Rectal smooth muscle tissue (tissue), 1 donor: ENCODE data around the gene VEGFA.

Source experiments
- H3K27ac ChIP-seq: one replicate; pipeline ENCODE4 v1.7.0; 2013; ENCODE audit warnings: low read depth, low read length, inconsistent platforms
- H3K27me3 ChIP-seq: one replicate; pipeline ENCODE4 v1.7.0; 2013; ENCODE audit warnings: low read length; ENCODE audit not compliant: control insufficient read depth, insufficient read depth
- H3K36me3 ChIP-seq: one replicate; pipeline ENCODE4 v1.7.0; 2013; ENCODE audit warnings: low read length; ENCODE audit not compliant: control insufficient read depth, insufficient read depth
- H3K4me1 ChIP-seq: one replicate; pipeline ENCODE4 v1.7.0; 2013; ENCODE audit warnings: low read length; ENCODE audit not compliant: control insufficient read depth, insufficient read depth
- H3K4me3 ChIP-seq: one replicate; pipeline ENCODE4 v1.7.0; 2013; ENCODE audit warnings: low read length
- H3K9ac ChIP-seq: one replicate; pipeline ENCODE4 v1.7.0; 2013; ENCODE audit warnings: low read length

Gene VEGFA

GRCh38 chr6:43753570-43754183 is 16.3 kb upstream of the VEGFA start:
- Histone ChIP-seq H3K4me1 (no peaks in the 10 kb centered on the region), H3K27ac (no peak overlapping the region), H3K9ac (no peak overlapping the region), H3K4me3 (no peak overlapping the region), H3K27me3 (no peaks in the 10 kb centered on the region), H3K36me3 (no peaks in the 10 kb centered on the region)

DNA sequence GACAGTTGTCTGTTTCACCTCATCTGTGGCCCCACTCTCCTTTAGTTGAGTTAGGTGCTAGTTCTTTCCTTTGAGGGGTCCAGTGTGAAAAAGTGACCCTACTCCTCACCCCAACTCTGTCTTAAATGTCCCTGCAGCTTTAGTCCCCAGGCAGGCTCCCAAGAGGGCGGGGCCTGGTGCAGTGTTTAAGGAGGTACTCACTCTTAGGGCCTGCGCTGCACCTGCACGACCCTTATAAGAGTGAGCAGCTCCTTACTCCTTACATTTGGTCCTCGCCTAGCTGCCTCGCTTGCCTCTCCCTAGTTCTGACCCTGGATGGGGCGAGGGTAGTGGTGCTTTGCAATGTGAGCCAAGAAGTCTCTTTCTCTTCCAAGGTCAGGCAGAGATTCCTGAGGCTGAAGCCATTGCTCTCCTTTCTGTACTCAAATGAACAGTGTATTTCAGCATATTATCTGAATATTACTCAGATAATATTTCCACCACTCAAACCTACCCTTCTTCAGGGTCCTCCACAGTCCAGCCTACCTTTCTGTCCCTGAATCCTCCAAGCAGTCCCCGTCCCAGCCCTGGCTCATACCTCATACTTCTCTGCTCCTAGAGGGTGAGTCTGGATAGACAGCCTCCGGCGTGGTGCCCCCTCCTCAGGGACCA is 11.9 kb upstream of the VEGFA start:
- Histone ChIP-seq H3K36me3 (no peaks in the 10 kb centered on the region), H3K4me3 (no peak overlapping the region), H3K27ac (no peak overlapping the region), H3K4me1 (no peaks in the 10 kb centered on the region), H3K9ac (no peak overlapping the region), H3K27me3 (peaks cover 3% of the 10 kb centered on the region)

DNA sequence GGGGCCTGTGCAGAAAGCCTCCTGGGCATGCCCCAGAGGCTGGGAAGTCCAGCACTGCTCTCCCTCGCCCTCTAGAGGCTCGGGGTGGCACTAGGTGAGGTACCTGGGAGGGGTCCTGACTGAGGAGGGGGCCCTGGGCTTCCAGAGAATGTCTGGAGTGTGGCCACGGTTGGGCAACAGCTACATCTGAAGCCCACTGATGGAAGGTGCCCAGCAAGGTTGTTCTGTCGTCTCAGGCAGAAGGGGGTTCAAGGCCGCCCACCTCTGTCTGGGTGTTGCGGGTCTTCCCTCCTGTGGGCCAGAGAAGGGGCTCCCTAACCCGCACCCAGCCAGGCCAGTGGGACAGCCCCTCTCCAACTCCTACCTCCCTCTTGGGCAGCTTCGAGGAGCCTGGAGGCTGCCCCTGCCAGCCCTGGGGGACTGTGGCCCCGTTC is 11.4 kb upstream of the VEGFA start:
- no peaks in the 10 kb centered on the region for H3K36me3 ChIP-seq
- H3K9ac ChIP-seq: no peak overlapping the region
- no peaks in the 10 kb centered on the region for H3K4me1 ChIP-seq
- H3K27me3 ChIP-seq: peaks cover 3% of the 10 kb centered on the region
- H3K27ac ChIP-seq: no peak overlapping the region
- H3K4me3 ChIP-seq: no peak overlapping the region

- Histone ChIP-seq H3K27me3 (peaks cover 3% of the 10 kb centered on the region), H3K27ac (no peak overlapping the region), H3K36me3 (no peaks in the 10 kb centered on the region), H3K4me3 (no peak overlapping the region), H3K9ac (no peak overlapping the region), H3K4me1 (no peaks in the 10 kb centered on the region)
Observed at GRCh38 chr6:43759136-43759906, 10.7 kb upstream of the VEGFA start.

- Histone ChIP-seq H3K36me3 (no peaks in the 10 kb centered on the region), H3K4me1 (no peaks in the 10 kb centered on the region), H3K9ac (no peak overlapping the region), H3K27ac (no peak overlapping the region), H3K27me3 (peaks cover 3% of the 10 kb centered on the region), H3K4me3 (no peak overlapping the region)
Observed at GRCh38 chr6:43759907-43760206, 10.2 kb upstream of the VEGFA start.

- Histone ChIP-seq H3K4me3 (no peak overlapping the region), H3K27me3 (peaks cover 3% of the 10 kb centered on the region), H3K36me3 (no peaks in the 10 kb centered on the region), H3K4me1 (no peaks in the 10 kb centered on the region), H3K9ac (no peak overlapping the region), H3K27ac (no peak overlapping the region)
Observed at GRCh38 chr6:43760210-43761168, 9.5 kb upstream of the VEGFA start.

GRCh38 chr6:43761666-43762409 is 8.2 kb upstream of the VEGFA start:
- Histone ChIP-seq H3K36me3 (no peaks in the 10 kb centered on the region), H3K4me1 (no peaks in the 10 kb centered on the region), H3K4me3 (no peak overlapping the region), H3K27me3 (peaks cover 3% of the 10 kb centered on the region), H3K27ac (no peak overlapping the region), H3K9ac (no peak overlapping the region)

DNA sequence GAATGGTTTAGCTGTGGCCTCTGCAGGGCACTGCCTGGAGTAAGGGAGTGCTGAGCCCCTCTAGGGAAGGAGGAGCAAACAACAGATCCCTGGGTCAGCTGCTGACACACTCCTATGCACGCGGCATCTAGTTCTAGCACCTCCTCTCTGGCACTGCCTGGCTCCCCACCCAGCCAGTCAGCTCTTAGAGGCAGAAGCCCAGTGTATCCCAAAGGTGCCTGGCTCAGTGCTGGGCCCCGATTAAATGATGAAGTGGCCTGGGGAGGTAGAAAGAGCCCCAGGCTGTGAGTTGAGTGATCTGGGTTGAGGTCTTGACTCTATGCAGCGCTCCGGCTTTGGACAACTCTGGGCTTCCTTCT is 7.6 kb upstream of the VEGFA start:
- H3K27me3 ChIP-seq: peaks cover 3% of the 10 kb centered on the region
- no peak overlapping the region for H3K27ac ChIP-seq
- no peak overlapping the region for H3K4me3 ChIP-seq
- no peak overlapping the region for H3K9ac ChIP-seq
- no peaks in the 10 kb centered on the region for H3K4me1 ChIP-seq
- H3K36me3 ChIP-seq: no peaks in the 10 kb centered on the region

GRCh38 chr6:43762966-43763695 is 6.9 kb upstream of the VEGFA start:
- Histone ChIP-seq H3K4me1 (no peaks in the 10 kb centered on the region), H3K27ac (no peak overlapping the region), H3K9ac (no peak overlapping the region), H3K36me3 (no peaks in the 10 kb centered on the region), H3K4me3 (no peak overlapping the region), H3K27me3 (peaks cover 3% of the 10 kb centered on the region)

DNA sequence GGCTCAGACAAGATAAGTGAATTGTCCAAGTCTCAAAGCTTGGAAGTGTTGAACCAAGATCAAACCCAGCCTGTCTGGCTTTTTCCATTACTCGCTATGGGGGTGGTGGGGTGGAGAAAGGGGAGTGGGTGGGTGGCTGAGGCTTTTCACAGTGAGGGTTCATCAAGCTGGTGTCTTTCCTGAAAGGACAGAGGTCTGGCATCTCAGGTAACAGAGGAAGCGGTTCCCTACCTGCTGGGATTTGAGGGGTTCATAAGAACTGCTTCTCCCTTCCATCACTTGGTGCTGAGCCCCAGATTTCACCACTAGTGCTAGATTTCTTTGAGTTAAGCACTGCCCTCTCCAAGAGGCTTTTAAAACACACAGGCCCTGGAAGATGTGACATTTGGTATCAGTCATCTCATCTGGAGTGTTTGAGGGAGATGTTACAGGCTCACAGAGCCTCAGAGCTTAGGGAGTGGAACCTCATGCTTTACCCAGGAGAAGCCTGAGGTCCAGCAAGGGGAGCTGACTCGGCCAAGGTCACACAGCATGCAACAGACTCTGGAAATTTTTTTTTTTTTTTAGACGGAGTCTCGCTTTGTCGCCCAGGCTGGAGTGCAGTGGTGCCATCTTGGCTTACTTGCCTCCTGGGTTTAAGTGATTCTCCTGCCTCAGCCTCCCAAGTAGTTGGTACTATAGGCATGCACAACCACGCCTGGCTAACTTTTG is 6.0 kb upstream of the VEGFA start:
- Histone ChIP-seq H3K9ac (no peak overlapping the region), H3K4me1 (no peaks in the 10 kb centered on the region), H3K27ac (no peak overlapping the region), H3K27me3 (peaks cover 3% of the 10 kb centered on the region), H3K36me3 (no peaks in the 10 kb centered on the region), H3K4me3 (no peak overlapping the region)

DNA sequence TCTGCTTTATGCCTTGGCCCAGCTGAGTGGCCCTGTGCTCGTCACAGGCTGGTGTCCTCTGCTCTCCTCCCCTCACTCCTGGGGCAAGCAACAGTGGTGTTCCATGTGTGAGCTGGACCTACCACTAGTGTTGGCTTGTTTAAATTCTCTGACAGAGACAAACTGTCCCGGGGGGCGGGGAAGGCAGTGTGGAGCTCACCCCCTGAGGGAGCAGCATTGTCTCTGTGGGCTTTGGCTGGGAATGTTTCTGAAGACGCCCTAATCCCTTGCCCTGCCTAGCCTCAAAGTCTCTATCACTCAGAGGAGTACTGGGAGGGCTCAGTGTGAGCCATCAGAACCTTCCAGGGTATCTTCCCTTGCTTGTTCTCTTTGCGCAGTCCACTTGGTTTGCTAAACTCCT is 5.2 kb upstream of the VEGFA start:
- Histone ChIP-seq H3K4me1 (no peaks in the 10 kb centered on the region), H3K36me3 (no peaks in the 10 kb centered on the region), H3K27ac (no peak overlapping the region), H3K27me3 (no peaks in the 10 kb centered on the region), H3K9ac (no peak overlapping the region), H3K4me3 (no peak overlapping the region)
